HG03342 (cell line): Measurements from ENCODE around the gene OR51Q1.

Source experiments
- ATAC-seq: cut with Tn5 transposase; IDR thresholded peaks from one replicate; pipeline ENCODE4 v1.9.1; 2021; ENCODE audit warnings: mild to moderate bottlenecking, moderate library complexity; ENCODE audit not compliant: unreplicated experiment

OR51Q1 gene

GRCh38 chr11:5421811-5422210 is at the start of gene OR51Q1:
Gene OR51Q1 (plus strand): TSS chr11:5422111. CDS start chr11:5422201, 90 bp downstream.
- no peak for ATAC-seq

- peak; percentile 94 for ATAC-seq
These were observed 41.1 kb upstream of the OR51Q1 start for GRCh38 chr11:5380740-5381342.

- no peak for ATAC-seq
These were observed 38.3 kb upstream of the OR51Q1 start, which contains the start of gene OR51M1 for GRCh38 chr11:5383576-5383975. Gene OR51M1 (plus strand): TSS chr11:5383812. CDS start chr11:5389399, 5,587 bp downstream.

GRCh38 chr11:5384335-5384734 is 37.6 kb upstream of the OR51Q1 start:
- ATAC-seq: no peak

GRCh38 chr11:5390210-5390609 is 31.7 kb upstream of the OR51Q1 start:
- no peak for ATAC-seq

- no peak for ATAC-seq
These were observed 27.8 kb upstream of the OR51Q1 start for GRCh38 chr11:5394091-5394490.

GRCh38 chr11:5398936-5399335 is 23.0 kb upstream of the OR51Q1 start:
- ATAC-seq: no peak

GRCh38 chr11:5405173-5405572 is 16.7 kb upstream of the OR51Q1 start:
- no peak for ATAC-seq

- ATAC-seq: no peak
These were observed 918 bp upstream of the OR51Q1 start for GRCh38 chr11:5420993-5421392.

GRCh38 chr11:5423131-5423530 is 1.2 kb downstream of the OR51Q1 start:
- ATAC-seq: no peak

- no peak for ATAC-seq
These were observed 19.5 kb downstream of the OR51Q1 start, which contains the start of gene OR51I1 for GRCh38 chr11:5441414-5441813. Gene OR51I1 (minus strand): TSS chr11:5441514. CDS start chr11:5441514, 0 bp downstream.

- ATAC-seq: no peak
These were observed 22.0 kb downstream of the OR51Q1 start for GRCh38 chr11:5443835-5444393.

GRCh38 chr11:5449023-5449422 is 27.1 kb downstream of the OR51Q1 start, which contains the start of gene OR51I2:
Gene OR51I2 (plus strand): TSS chr11:5449323. CDS start chr11:5453489, 4,166 bp downstream.
- ATAC-seq: no peak

- no peak for ATAC-seq
These were observed 27.5 kb downstream of the OR51Q1 start for GRCh38 chr11:5449432-5449831.

- no peak for ATAC-seq
These were observed 39.2 kb downstream of the OR51Q1 start for GRCh38 chr11:5460983-5461621.

- no peak for ATAC-seq
These were observed 45.6 kb downstream of the OR51Q1 start for GRCh38 chr11:5467527-5467926.
